Calu3 (cell line): ENCODE results near the gene KLHDC8A. TPM values are rescaled to one million over a fixed set of nuclear protein-coding genes. Genes with fewer than 3 reads are reported as not detected.
A peak's percentile ranks its signal among the peaks of the same experiment; 100 is the strongest.

Source experiments
- BruUV-seq: library from RNA; stranded (reverse); fragments of 400-500 nt; replicated peaks from 2 replicates; lab custom pipeline; 2021; lab: Mats Ljungman, UMichigan
- CTCF ChIA-PET: fragments of 300-600 bp; sonication (Branson Sonifier 250); formaldehyde crosslinking; loops from one replicate; lab custom pipeline; 2022; ENCODE audit warnings: antibody characterized with exemption; lab: Charles Lee
- DNase-seq: peaks from one replicate; pipeline ENCODE4 v3.0.0; 2022
- H3K27ac Mint-ChIP-seq: one replicate; pipeline ENCODE4 v1.8.0; 2022; ENCODE audit warnings: mixed read lengths; ENCODE audit not compliant: unreplicated experiment
- H3K27me3 Mint-ChIP-seq: one replicate; pipeline ENCODE4 v1.8.0; 2022; ENCODE audit warnings: mixed read lengths; ENCODE audit not compliant: unreplicated experiment
- H3K36me3 Mint-ChIP-seq: one replicate; pipeline ENCODE4 v1.8.0; 2022; ENCODE audit warnings: mild to moderate bottlenecking, moderate library complexity, mixed read lengths; ENCODE audit not compliant: insufficient read depth, unreplicated experiment
- H3K4me1 Mint-ChIP-seq: one replicate; pipeline ENCODE4 v1.8.0; 2022; ENCODE audit warnings: mild to moderate bottlenecking, low read depth, mixed read lengths; ENCODE audit not compliant: unreplicated experiment
- H3K4me3 Mint-ChIP-seq: one replicate; pipeline ENCODE4 v1.8.0; 2022; ENCODE audit warnings: mild to moderate bottlenecking, low read depth, moderate library complexity, mixed read lengths; ENCODE audit not compliant: unreplicated experiment
- H3K9me3 Mint-ChIP-seq: one replicate; pipeline ENCODE4 v1.8.0; 2022; ENCODE audit warnings: low read depth, mixed read lengths; ENCODE audit not compliant: unreplicated experiment
- CTCF ChIP-seq: fragments of 200-600 bp; IDR thresholded peaks from one replicate; pipeline ENCODE4 v1.8.0; 2022; ENCODE audit warnings: antibody characterized with exemption; ENCODE audit not compliant: unreplicated experiment
- intact Hi-C: fragments of 100-400 bp; cut with micrococcal nuclease; formaldehyde crosslinking; loops from one replicate; pipeline ENCODE4 v1.10.0; 2022; ENCODE audit not compliant: unreplicated experiment
- total RNA-seq: library from RNA; stranded (reverse); gene quantifications from 2 replicates; pipeline ENCODE4 v1.2.3, GENCODE V29; 2022

KLHDC8A gene
- total RNA-seq, 1 experiment from 2014 or later = not detected

DNA sequence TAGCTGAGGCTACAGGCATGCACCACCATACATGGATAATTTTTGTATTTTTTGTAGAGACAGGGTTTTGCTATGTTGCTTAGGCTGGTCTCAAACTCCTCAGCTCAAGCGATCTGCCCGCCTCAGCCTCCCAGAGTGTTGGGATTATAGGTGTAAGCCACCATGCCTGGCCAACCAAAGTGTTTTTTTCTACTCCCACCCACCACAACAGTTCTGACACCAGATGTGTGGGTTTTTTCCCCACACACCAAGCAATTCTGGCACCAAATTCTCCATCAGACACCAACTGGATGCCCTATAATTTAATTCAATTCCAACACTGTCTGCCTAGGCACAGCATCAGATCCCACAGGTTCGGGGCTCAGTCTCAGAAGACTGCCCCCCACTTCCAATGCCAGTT lies 20.6 kb upstream of the KLHDC8A start:
- Mint-ChIP-seq H3K27me3 (peaks cover 61% of the 10 kb centered on the region), H3K4me1 (peaks cover 29% of the 10 kb centered on the region), H3K9me3 (no peaks in the 10 kb centered on the region), H3K27ac (no peak overlapping the region), H3K4me3 (no peak overlapping the region), H3K36me3 (no peaks in the 10 kb centered on the region)
- CTCF ChIA-PET = no interaction called here
- no peak for TF ChIP-seq CTCF
- no TSS peak for BruUV-seq
- no peak for DNase-seq
- intact Hi-C loops = no loop called here

DNA sequence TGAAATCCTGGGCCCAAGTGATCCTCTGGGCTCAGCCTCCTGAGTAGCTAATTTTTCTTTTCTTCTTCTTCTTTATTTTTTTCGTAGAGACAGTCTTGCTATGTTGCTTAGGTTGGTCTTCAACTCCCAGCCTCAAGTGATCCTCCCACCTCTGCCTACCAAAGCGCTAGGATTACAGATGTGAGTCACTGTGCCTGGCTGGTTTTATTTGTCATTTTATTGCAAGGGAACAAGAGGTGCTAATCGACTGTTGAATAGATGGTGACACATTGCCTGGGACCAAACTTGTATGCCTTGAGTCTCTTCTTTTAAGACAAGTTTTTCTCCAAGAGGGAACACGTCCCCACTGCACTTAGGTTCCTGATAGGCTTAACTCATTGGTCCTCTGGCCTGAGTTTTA lies 20.0 kb upstream of the KLHDC8A start:
- Mint-ChIP-seq H3K27ac (no peak overlapping the region), H3K27me3 (peaks cover 67% of the 10 kb centered on the region), H3K4me1 (peaks cover 29% of the 10 kb centered on the region), H3K36me3 (no peaks in the 10 kb centered on the region), H3K9me3 (no peaks in the 10 kb centered on the region), H3K4me3 (no peak overlapping the region)
- BruUV-seq = no TSS peak
- no peak for TF ChIP-seq CTCF
- CTCF ChIA-PET = interaction anchor here (0.7 to 2.9 kb wide), 3 partner anchors 9 to 109 kb away, joined by 3 to 9 read pairs (median 3); no protein-coding TSS in a partner anchor
- intact Hi-C loops = no loop called here
- DNase-seq = no peak

DNA sequence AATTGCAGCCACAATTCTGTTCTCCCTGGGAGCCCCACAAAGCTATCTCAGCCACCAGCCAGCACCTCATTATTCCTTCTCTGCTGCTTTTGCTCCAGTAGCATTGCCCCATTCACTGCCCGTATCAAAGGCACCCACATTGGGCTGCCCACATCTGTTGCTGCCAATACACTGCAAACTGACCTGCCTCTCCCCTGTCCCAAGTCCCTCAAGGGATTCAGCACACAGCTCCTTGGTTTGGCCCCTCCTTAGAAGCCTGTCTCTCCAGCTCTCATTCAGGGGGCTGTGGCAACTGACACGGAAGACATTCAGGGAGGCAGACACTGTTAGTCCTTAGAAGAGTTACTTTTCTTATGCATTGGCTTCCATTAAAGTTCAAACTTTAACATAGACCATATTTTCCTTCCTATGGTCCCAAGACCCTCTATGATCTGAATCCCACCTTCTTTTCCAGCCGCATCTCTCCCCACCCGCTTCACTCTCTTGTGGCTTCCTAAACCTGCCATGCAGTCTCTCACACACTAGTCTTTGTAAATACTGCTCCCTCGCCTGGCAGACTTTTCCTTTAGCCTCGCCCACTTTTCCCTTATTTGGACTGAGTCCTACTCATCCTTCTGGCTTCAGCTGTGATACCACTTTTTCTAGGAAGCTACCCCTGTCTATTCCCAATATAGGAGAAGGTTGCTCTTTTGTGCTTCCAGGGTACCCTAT lies 19.3 kb upstream of the KLHDC8A start:
- peak; percentile 31 for DNase-seq
- intact Hi-C loops = no loop called here
- TF ChIP-seq CTCF = no peak
- H3K4me1 Mint-ChIP-seq = peaks cover 29% of the 10 kb centered on the region
- no peaks in the 10 kb centered on the region for H3K9me3 Mint-ChIP-seq
- CTCF ChIA-PET = interaction anchor here (0.6 to 2.9 kb wide), 4 partner anchors 9 to 109 kb away, joined by 3 to 9 read pairs (median 3); no protein-coding TSS in a partner anchor
- H3K4me3 Mint-ChIP-seq = no peak overlapping the region
- BruUV-seq = no TSS peak
- no peak overlapping the region for H3K27ac Mint-ChIP-seq
- no peaks in the 10 kb centered on the region for H3K36me3 Mint-ChIP-seq
- peaks cover 75% of the 10 kb centered on the region for H3K27me3 Mint-ChIP-seq

GRCh38 chr1:205374210-205375078 lies 17.7 kb upstream of the KLHDC8A start:
- H3K4me1 Mint-ChIP-seq = peaks cover 29% of the 10 kb centered on the region
- DNase-seq = no peak
- no peak overlapping the region for H3K4me3 Mint-ChIP-seq
- no peak overlapping the region for H3K27ac Mint-ChIP-seq
- no peaks in the 10 kb centered on the region for H3K9me3 Mint-ChIP-seq
- CTCF ChIA-PET = interaction anchor here (0.8 to 2.9 kb wide), 2 partner anchors 21 to 51 kb away, joined by 3 to 9 read pairs; no protein-coding TSS in a partner anchor
- peaks cover 85% of the 10 kb centered on the region for H3K27me3 Mint-ChIP-seq
- BruUV-seq = no TSS peak
- no peak for TF ChIP-seq CTCF
- intact Hi-C loops = no loop called here
- no peaks in the 10 kb centered on the region for H3K36me3 Mint-ChIP-seq
